ENCODE results near the gene SPATA1. TPM values are rescaled to one million over a fixed set of nuclear protein-coding genes. Genes with fewer than 3 reads are reported as not detected.

The SPATA1 gene
- total and polyA plus RNA-seq, 2 of the 4 experiments (the other 2 are of a cell fraction) = under 0.01 to 0.56 TPM

DNA sequence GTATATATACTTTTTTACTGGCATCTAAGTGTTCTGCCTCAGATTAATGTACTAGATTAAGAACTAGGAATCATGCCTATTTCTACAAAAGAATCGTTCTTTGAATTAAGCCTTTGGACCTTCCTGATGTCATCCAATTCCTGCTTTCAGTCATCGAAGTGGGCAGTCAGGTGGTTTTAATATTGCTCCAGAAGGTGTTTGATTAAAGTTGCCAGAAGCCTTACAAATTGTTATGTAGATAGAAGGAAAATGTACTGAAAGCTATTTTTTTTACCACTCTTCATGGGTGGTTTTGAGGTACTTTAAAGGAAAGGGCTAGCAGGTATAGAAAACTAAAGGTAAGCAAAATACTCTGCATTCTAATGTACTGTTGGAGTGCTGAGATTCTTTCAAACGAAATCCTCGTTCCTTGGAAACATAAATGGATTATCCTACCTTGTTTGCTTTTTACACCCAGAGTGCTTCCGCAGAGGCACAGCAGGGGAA is 67.3 kb downstream of the SPATA1 start (continued):
- TF ChIP-seq ELK1 (IDR thresholded peaks at IDR 0.05; ENCODE audit: borderline replicate concordance, low read depth, low read length) = no peak
